ENCODE results near the gene MCTP1.
"Not testable (repeated sequence)": the region's sequence is repeated elsewhere in the genome, so short reads cannot be mapped to it uniquely, and the experiment has no call there.

MCTP1 gene

DNA sequence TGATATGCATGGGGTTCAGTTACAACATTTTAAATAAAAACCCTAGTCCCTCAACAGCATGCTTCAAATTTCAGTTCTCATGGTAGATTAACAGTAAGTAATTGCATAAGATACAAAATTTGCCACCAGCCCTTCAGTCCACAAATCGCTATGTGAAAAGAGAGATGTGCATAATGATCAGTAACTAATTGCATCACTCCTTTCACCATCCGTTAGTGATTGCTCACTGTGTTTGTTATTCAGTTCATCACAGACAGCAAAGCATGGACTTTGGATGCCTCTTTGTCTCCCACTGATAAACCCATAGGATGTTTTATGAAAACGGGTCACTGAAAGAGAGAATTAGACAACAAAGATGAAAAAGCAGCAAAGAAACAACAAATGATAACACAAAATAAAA, 103.2 kb downstream of the MCTP1 start:
- no peak for DNase-seq (ENCODE audit: low read depth in 2 of 2)

DNA sequence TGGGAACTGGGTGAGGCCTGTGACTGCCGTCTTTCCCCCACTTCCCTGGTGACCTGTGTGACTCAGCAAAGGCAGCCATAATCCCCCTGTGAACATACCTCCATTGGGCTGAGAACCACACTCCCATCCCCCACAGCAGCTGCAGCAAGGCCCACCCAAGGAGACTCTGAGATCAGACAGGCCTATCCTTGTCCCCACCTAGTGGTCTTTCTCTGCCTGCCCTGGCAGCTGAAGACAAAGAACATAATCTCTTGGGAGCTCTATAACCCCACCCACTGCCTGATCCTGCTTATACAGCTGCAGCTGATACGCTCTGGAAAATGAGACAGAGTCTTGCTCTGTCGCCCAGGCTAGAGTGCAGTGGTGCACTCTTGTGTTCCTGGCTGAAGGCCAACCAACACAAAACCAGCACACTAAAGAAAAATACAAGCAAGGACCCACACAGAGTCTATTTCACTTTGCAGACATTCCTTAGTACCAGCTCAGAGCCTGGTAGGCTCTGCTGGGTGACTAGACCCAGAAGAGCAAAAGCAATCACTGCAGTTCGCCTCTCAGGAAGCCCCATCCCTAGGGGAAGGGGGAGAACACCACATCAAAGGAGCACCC, 106.7 kb downstream of the MCTP1 start:
- no peak for DNase-seq (ENCODE audit: low read depth in 2 of 2)

DNA sequence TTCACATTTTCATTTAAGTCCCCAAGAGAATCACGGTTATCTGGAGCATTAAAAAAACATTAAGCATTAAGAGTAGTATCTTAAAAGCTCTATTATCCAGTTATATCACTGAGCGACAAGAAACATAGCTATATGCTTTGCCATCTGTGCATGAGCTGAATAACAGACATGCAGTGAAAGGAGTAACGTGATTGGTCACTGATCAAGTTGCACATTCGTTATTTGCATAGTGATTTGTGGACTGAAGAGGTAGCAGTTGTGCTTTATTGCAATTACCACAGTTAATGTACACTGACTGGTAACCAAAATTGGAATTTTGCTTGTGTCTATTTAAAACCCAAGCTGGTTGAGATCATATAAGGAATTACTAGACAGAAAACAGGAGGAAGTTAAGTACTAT, 107.4 kb downstream of the MCTP1 start:
- no peak for DNase-seq (ENCODE audit: low read depth in 2 of 2)

DNA sequence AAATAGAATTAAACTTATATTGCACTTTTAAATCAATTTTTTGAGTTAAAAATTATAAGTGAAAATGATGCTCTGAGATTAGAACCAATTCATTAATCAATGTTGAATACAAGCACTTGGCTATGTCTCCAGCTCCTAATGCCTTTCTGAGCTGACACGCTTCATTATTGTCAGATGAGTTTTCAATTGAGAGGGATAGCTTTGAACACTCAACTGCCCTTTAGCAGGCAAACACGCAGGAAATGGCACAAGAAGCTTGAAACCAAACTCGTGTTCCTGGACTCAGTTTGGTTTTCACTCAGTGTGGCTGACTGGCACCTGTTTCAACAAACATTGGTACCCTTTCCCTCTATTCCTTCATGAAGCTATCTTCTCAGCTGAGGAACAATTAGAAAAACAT, 109.8 kb downstream of the MCTP1 start:
- DNase-seq (ENCODE audit: low read depth in 2 of 2) = no peak

DNA sequence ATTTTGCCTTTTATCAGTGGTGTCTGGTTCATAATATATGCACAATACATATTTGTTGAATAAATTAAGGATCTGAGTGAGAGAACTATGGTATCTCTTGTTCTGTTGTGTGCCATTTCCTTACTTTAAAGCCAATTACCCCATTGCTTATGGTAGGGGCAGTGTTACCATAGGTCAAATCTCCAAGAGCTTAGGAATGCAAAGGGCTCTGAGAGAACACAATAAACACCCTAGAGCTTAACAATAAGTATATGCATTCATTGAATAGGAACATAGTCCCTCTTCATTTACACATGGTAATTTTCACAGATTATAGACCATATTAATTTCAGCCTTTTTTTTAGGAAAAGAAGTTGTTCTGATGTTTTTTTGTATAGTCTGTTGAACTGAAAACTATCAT, 112.2 kb downstream of the MCTP1 start:
- no peak for DNase-seq (ENCODE audit: low read depth in 2 of 2)

DNA sequence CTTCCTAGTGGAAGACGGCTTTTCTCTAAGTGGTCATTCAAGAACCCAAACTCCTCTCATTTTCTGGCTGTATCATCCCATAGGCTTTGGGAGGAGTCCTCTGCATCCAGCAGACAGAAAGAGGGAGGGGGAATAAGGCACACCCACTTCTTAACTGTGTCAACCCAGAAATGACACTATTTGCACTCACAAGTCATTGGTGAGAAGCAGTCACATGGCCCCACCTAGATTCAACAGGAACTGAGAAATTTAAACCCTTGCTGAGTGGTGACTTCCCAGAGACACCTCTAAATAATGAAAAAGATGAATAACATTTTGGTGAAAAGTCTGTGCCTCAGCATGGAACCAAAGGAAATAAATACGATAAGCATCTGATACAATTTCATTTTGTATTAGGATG, 120.0 kb downstream of the MCTP1 start:
- DNase-seq (ENCODE audit: low read depth in 2 of 2) = no peak

DNA sequence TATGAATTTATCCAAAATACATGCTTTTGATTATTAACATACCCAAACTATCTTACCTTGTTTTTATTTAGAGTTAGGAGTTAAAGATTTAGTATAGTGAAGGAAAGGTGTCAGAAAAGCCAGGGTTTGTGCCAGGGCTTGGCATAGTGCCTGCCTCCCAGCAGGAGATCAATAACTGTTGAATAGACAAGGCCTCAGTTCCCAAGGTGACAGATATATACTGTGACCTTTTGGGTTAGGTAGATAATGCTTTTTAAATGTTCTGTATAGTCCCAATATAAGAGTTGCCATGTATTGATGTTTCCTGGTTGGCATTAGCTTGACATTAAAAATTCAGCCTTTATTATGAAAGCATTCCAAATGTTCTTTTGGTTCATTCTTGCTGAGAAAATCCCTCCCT, 121.8 kb downstream of the MCTP1 start:
- no peak for DNase-seq (ENCODE audit: low read depth in 2 of 2)

DNA sequence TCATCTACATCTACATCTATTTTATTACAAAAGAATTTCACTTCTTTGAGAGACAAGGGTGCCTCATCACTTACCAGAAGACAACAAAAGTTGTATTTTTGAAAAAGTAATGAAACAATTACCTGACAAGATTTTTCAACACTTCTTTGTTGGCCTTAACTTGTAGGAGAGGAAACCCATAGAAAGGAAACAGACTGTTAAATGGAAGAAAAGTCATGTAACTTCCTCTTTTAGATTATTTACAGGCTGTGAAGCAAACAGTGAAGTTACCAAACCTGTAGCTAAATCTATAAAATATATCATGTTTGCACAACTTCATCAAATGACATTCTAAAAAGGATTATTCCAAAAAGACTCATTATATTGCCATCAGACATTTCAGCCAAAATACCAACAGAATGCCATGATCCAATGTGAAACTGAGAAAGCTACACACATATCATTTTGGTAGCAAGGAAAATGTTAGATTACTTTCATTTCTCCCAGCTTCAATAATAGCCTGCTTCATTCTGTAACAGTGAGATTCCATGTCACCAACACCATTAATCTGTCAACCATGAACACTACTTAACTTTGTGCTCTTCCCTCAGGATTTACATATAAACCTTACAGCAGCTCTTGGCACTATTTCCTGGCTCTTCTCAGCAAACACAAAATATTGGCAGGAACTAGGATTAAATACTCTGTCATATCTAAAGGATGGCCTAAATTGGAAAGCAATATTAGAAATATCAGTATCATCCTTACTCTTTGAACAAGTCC, 122.5 kb downstream of the MCTP1 start:
- DNase-seq (ENCODE audit: low read depth in 2 of 2) = no peak

DNA sequence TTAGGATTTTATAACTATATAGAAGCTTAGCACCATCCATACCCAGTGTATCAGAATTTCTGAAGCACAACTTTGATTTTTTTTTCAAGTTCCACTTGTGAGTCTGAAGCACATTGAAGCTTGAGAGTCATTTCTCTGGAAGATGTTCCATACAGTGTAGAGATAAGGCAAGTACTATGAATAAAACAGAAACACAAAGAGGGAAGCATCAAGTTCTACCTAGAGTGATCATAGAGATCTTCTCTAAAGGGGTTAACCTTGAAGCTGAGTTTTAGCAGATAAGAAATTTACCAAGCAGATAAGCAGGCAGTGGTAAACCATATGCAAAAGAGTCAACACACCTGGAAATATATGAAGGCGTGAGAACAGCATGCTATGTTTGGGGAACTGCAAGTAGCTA, 125.3 kb downstream of the MCTP1 start:
- DNase-seq (ENCODE audit: low read depth in 2 of 2) = no peak

DNA sequence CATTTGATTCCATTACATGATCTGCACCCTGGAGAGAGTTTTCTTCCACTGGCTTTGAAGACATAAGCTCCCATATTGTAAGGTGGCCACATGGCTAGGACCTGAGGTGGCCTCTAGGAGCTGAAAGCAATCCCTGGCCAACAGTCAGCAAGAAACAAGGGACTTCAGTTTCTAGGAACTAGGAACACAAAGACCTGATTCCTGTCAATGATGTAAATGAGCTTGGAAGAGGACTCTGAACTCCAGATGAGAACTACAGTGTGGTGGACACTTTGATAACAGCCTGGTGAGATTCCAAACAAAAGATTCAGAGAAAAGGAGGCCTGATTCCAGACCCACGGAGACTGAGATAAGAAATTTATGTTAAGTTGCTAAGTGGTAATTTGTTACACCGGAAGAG, 129.0 kb downstream of the MCTP1 start:
- no peak for DNase-seq (ENCODE audit: low read depth in 2 of 2)

DNA sequence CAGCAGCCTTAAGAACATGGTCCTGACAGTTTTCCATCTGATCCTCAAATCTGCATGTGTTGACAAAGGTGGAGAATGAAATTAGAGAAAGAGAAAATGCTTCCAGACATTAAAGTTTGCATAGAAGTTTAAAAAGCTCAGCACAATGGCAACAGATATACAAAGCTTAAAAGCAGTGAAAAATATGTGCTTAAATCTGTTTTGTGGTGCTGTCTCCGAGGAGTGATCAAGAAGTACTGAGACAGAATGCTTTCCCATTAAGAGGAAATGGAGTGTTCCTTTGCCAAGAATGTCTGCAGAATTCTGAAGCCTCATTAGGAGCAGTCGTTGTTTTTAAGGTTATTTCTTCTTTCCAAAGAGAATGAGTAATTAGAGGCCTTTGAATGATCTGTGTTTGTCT, 131.4 kb downstream of the MCTP1 start:
- no peak for DNase-seq (ENCODE audit: low read depth in 2 of 2)

DNA sequence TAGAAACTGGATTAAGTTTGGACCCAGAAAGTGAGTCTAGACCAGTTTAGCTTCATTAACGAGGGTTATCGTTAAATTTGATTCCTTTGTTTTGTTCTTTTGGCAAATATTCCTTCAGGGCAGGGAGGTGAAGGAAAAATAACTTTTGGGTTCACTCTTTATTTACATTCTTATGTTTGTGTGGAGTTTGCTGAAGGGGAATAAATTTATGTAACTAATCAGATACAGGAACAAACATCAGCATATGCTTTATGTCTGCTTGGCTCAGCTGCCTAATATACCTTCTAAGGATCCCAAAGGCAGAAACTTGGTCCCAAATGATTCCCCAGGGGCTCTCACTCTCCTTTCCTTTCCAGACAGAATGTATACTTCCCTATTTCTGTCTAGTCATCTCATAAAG, 132.4 kb downstream of the MCTP1 start:
- DNase-seq (ENCODE audit: low read depth in 2 of 2) = no peak

DNA sequence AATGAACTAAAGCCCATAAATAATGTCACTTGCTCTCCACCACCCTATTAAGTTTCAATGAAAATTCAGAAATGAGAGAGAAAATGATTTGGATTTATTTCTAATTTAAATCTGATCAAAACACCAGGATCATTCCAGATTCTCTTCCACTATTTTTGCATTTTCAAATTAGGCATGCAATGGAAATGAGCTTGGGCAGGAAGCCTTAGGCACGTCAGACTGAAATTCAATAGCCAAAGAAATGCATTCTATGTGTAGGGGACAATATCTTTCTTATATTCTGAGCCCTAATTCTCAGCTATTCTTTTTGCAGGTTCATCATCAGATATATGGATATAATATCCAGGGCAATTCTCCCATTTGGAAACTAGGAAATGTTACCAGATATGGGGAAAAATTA, 132.8 kb downstream of the MCTP1 start:
- DNase-seq (ENCODE audit: low read depth in 2 of 2) = no peak

DNA sequence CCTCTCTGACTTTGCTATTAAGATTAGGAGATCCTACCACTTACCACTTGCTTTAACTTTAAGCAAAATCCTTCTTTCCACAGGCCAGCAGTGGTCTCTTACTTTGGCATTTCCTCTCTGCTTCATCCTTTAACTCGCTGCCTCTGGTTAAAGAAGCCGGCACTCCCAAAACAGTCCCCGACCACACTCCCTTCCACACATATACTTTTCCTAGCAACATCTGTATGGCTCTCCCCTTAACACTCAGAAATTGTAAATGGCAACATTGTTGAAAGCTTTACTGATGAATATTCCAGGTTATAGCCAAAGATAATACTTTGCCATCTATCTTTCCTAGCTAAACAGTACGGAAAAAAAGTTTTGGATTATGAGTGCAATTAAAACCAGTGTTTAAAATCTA, 133.2 kb downstream of the MCTP1 start:
- no peak for DNase-seq (ENCODE audit: low read depth in 2 of 2)

DNA sequence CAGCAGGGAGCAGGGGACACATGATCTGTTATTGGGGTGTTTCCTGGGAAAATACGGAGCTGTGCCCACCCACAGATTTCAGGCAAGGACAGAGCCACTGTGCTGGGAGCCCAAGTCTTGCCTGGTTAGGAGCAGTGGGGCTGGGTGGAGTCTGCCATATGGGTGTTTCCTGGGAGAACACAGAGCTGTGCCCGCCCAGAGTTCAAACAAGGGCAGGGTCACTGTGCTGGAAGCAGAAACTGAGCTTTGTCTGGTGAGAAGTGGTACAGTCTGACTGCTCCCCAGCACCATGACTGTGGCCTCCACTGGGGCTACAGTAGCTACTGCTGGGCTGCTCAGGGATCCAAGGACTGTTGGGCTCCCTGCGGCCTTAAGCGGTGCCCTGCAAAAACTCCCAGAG, 135.5 kb downstream of the MCTP1 start:
- DNase-seq (ENCODE audit: low read depth in 2 of 2) = no peak

DNA sequence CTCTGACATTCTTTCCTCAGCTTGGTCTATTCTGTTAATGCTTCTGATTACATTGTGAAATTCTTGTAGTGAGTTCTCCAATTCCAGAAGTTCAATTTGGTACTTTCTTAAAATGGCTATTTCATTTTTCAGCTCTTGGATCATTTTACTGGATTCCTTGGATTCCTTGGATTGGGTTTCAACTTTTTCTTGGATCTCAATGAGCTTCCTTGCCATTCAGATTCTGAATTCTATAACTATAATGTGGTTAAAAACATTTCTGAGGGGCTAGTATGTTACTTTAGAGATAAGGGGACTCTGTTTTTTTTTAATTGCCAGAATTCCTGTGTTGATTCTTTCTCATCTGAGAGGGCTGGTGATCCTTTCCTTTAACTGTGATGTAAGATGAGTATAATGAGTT, 136.4 kb downstream of the MCTP1 start:
- DNase-seq (ENCODE audit: low read depth in 2 of 2) = no peak

DNA sequence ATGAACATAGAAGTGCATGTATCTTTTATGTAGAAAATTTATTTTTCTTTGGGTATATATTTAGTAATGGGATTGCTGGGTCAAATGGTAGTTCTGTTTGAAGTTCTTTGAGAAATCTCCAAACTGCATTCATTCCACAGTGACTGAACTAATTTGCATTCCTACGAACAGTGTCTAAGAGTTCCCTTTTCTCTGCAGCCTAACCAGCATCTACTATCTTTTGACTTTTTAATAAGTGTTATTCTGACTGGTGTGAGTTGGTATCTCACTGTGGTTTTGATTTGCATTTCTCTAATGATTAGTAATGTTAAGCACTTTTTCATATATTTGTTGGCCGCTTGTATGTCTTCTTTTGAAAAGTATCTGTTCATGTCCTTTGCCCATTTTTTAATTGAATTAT, 141.0 kb downstream of the MCTP1 start:
- DNase-seq (ENCODE audit: low read depth in 2 of 2) = not testable (repeated sequence)

DNA sequence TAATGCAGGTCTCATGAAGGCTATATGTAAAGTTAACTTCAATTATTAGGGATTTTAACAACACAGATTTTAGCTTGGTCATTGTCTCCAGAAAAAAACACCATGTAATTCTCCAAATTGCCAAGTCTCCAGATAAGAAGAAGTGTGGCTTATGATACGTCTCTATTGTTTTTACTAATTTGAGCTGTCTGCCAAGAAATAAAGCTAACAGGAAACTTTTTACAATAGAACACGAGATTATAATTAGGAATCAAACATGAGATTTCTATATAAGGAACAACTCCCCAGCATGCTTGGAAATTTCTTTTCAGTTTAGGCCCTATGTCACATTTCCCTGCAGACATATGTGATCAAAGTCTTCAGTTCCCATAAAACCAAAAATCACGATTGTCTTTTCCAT, 142.7 kb downstream of the MCTP1 start:
- DNase-seq (ENCODE audit: low read depth in 2 of 2) = no peak

DNA sequence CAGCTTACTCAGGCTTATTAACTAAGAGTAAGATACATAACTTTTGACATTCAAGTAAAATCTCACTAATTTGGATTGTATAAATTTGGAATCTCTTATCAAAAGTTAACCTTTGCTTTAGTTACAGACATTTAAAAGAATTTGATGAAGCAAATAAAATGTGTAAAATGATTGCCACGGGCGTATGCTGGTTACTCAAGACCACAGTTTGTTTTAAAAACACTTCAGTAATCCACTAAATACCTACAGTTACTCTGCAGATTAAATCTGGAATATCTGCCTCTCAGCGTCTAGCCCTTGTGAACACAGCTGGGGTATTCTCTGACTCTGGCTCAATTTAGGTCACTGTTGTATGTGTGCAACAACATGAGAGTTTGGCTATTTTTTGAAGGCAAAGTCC, 143.8 kb downstream of the MCTP1 start:
- no peak for DNase-seq (ENCODE audit: low read depth in 2 of 2)

DNA sequence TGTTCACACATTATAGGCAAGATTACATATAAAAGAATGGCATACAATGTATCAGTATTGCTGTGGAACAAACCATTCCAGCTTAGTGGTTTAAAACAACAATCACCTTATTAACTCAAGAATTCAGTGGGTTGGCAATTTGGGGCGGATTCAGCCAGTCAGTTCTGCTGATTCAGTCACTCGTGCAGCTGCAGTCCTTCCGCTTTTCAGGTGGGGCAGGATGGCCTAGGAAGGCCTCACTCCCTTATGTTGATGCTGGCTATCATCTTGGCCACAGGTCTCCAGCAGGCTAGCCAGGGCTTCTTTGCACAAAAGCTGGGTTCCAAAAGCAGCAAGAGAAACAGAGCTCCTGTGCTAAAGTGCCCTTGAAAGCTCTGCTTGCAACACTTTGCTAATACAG, 150.6 kb downstream of the MCTP1 start:
- DNase-seq (ENCODE audit: low read depth in 2 of 2) = no peak

DNA sequence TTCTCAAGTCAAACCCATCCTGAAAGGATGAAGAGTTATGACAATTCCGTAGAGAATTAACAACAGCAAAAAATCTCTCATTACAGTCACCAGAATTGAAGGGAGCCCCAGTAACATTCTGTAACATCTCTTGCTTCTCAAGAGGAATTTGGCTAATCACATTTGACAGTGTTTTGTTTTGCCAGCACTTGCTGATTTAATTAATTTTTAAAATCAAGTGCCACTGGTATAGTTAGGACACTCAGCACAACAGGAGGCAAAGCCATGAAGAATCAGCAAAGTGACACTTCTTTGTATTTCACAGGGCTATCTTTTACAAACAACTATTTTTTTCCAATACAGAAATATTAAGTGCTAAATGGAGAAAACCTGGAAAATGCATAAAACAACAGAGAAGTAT, 152.8 kb downstream of the MCTP1 start:
- DNase-seq (ENCODE audit: low read depth in 2 of 2) = no peak

DNA sequence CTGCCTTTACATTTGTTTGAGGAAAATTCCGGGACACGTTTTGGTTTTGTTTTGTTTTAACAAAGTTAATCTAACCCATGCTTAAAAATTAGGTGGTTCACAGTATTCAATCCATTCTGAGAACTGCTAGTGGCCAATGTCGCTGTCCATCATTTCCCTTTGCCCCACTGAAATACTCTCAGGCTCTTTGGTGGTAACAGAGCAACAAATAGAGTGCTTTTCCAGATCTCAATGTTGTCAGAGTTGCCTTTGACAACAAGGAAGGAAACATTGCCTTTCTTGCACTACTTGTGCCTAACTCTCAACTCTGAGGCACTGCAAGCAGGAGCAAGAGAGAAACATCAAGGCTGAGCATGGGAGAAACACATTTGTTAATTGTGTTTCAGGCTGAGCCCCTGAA, 154.0 kb downstream of the MCTP1 start:
- DNase-seq (ENCODE audit: low read depth in 2 of 2) = no peak

DNA sequence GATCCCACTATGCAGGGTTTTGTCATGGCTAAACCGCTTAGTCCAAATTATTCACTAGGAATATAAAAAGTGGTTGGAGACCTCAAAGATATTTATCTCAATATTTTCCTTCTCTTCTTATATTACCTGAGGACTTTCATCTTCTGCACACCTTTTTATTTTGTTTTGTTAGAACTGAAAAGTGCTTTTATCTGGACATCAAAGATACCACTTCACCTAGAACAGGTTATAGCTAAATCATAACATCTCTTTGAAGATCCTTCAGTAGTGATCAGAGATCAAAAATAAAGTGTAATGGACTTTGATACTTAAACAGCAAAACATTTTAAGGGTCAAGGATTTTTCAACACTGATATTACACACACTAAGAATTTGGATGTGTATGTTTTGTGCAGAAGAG, 160.2 kb downstream of the MCTP1 start:
- DNase-seq (ENCODE audit: low read depth in 2 of 2) = no peak

DNA sequence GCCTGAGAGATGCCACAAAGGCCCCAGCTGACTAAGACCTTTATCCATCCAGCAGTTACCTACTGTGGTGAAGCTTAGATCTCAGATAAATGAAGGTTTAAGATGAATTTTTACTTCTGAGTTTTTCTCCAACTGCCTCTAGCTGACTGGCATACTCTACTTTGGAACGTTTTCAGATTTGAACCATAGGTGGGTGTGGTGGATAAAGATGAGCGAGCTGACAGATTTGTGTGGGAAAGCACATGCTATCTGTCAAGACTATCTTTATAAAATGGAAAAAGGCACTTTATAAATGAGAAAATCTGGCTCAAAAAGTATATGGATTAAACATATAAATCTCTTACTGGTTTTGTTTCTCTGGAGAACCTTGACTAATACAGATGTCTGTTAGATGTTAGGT, 160.8 kb downstream of the MCTP1 start:
- no peak for DNase-seq (ENCODE audit: low read depth in 2 of 2)
